ENCODE data around the gene CYLC1. TPM values are rescaled to one million over a fixed set of nuclear protein-coding genes. Genes with fewer than 3 reads are reported as not detected.

The CYLC1 gene
- polyA plus RNA-seq, 3 donors = not detected

DNA sequence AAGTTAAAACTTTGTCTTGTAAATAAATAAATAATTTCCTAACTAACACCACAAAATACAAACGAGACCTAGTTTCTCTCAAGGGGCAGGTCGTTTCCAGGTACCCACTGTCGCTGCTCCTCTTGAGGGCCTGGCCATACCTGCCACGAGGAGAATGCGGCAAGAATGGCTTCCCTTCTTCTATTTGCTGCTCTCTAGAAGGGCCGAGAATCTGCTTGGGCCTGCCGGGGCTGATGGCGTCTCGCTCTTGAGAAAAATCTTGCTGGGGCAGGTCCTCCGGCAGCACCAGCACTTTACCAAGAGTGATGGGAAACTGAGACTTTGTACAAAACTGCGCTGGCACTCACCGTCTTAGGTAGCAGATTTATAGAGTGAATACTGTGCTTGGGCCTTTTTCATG is 31.5 kb downstream of the CYLC1 start:
- Histone ChIP-seq H3K27ac (ENCODE audit: low read depth in 1 of 2, low read length in 2 of 2) (no peak overlapping the region), H3K4me2 (replicated peaks; ENCODE audit: extremely low read depth, low read length, poor library complexity, severe bottlenecking) (no peak overlapping the region), H3K36me3 (replicated peaks in 1 of 2; ENCODE audit: control insufficient read depth in 1 of 2, insufficient read depth in 2 of 2, low read length in 2 of 2) (no peaks in the 10 kb centered on the region), H3K27me3 (ENCODE audit: control insufficient read depth in 2 of 2, insufficient read depth in 2 of 2, low read length in 2 of 2) (no peaks in the 10 kb centered on the region), H2AFZ (ENCODE audit: insufficient read depth, low read depth, low read length, poor library complexity, severe bottlenecking) (no peak overlapping the region), H3K4me1 (ENCODE audit: control insufficient read depth in 1 of 2, insufficient read depth in 2 of 2, low read length in 2 of 2) (no peaks in the 10 kb centered on the region), H3K9me3 (replicated peaks in 1 of 2; ENCODE audit: control insufficient read depth in 1 of 2, insufficient read depth in 1 of 2, low read length in 2 of 2) (no peaks in the 10 kb centered on the region), H4K20me1 (ENCODE audit: insufficient read depth, low read length) (no peaks in the 10 kb centered on the region), H3K9ac (ENCODE audit: insufficient read depth, low read length, poor library complexity, severe bottlenecking) (no peak overlapping the region), H3K79me2 (ENCODE audit: insufficient read depth, low read length) (no peaks in the 10 kb centered on the region), H3K4me3 (replicated peaks in 1 of 3; ENCODE audit: low read depth in 2 of 3, low read length in 3 of 3) (no peak overlapping the region)
- TF ChIP-seq CTCF (IDR thresholded peaks at IDR 0.05) = no peak
- intact Hi-C loops (cut with micrococcal nuclease) = no loop called here
- H3K4me1 Mint-ChIP-seq = no peaks in the 10 kb centered on the region
- H3K9me3 Mint-ChIP-seq = peaks cover 0 to 3% (median 2%) of the 10 kb centered on the region in 7 donors
- no peaks in the 10 kb centered on the region for H3K36me3 Mint-ChIP-seq
- H3K27ac Mint-ChIP-seq = no peak overlapping the region
- WGBS (ENCODE audit: insufficient coverage) = 97% methylated on average over 7 of the region's 12 CpGs
- H3K4me3 Mint-ChIP-seq = no peak overlapping the region
- no peaks in the 10 kb centered on the region for H3K27me3 Mint-ChIP-seq (ENCODE audit: low read depth in 3 of 3)
- no peak for DNase-seq

- intact Hi-C loops (cut with micrococcal nuclease) = no loop called here
These were observed 46.0 kb downstream of the CYLC1 start for GRCh38 chrX:83906921-83907320.

More at GRCh38 chrX:83906921-83907320, 46.0 kb downstream of the CYLC1 start:
- no peaks in the 10 kb centered on the region for H3K27me3 Mint-ChIP-seq (ENCODE audit: low read depth in 3 of 3)
- Histone ChIP-seq H3K4me3 (replicated peaks in 1 of 3; ENCODE audit: low read depth in 2 of 3, low read length in 3 of 3) (no peak overlapping the region), H3K9ac (ENCODE audit: insufficient read depth, low read length, poor library complexity, severe bottlenecking) (no peak overlapping the region), H3K27ac (ENCODE audit: low read depth in 1 of 2, low read length in 2 of 2) (no peak overlapping the region), H3K36me3 (replicated peaks in 1 of 2; ENCODE audit: control insufficient read depth in 1 of 2, insufficient read depth in 2 of 2, low read length in 2 of 2) (no peaks in the 10 kb centered on the region), H3K4me1 (ENCODE audit: control insufficient read depth in 1 of 2, insufficient read depth in 2 of 2, low read length in 2 of 2) (no peaks in the 10 kb centered on the region), H3K4me2 (replicated peaks; ENCODE audit: extremely low read depth, low read length, poor library complexity, severe bottlenecking) (no peak overlapping the region), H3K9me3 (replicated peaks in 1 of 2; ENCODE audit: control insufficient read depth in 1 of 2, insufficient read depth in 1 of 2, low read length in 2 of 2) (no peaks in the 10 kb centered on the region), H3K79me2 (ENCODE audit: insufficient read depth, low read length) (no peaks in the 10 kb centered on the region), H4K20me1 (ENCODE audit: insufficient read depth, low read length) (no peaks in the 10 kb centered on the region), H3K27me3 (ENCODE audit: control insufficient read depth in 2 of 2, insufficient read depth in 2 of 2, low read length in 2 of 2) (no peaks in the 10 kb centered on the region), H2AFZ (ENCODE audit: insufficient read depth, low read depth, low read length, poor library complexity, severe bottlenecking) (no peak overlapping the region)
- TF ChIP-seq CTCF (IDR thresholded peaks at IDR 0.05) = no peak
- H3K4me1 Mint-ChIP-seq = no peaks in the 10 kb centered on the region
- WGBS (ENCODE audit: insufficient coverage) = no CpG with 5 or more reads among the region's 3 CpGs
- H3K36me3 Mint-ChIP-seq = no peaks in the 10 kb centered on the region
- H3K9me3 Mint-ChIP-seq = peaks cover 0 to 3% (median 0%) of the 10 kb centered on the region in 7 donors
- DNase-seq = no peak
- H3K27ac Mint-ChIP-seq = no peak overlapping the region
- H3K4me3 Mint-ChIP-seq = no peak overlapping the region
